Stimulated activated CD4-positive, alpha-beta T cell treated with anti-CD3 and anti-CD28 coated beads, Interleukin-12 subunit alpha, Interleukin-12 subunit beta, amount 100 ng/mL, for 4 hours (primary cell): ENCODE data around the gene FAM25C.
"Not testable (repeated sequence)": the region's sequence is repeated elsewhere in the genome, so short reads cannot be mapped to it uniquely, and the experiment has no call there.

ENCODE experiments used
- DNase-seq: peaks from one replicate; pipeline ENCODE4 v3.0.0-alpha.2; 2020

FAM25C gene

GRCh38 chr10:47947424-47947823, 52.2 kb downstream of the FAM25C start:
- not testable (repeated sequence) for DNase-seq
